Endothelial cell of umbilical vein (primary cell): ENCODE results near the gene BRD2. TPM values are rescaled to one million over a fixed set of nuclear protein-coding genes. Genes with fewer than 3 reads are reported as not detected.
A peak's percentile ranks its signal among the peaks of the same experiment; 100 is the strongest.

ENCODE experiments used
- BruUV-seq: library from RNA; stranded (reverse); fragments of 400-500 nt; replicated peaks from 2 replicates; lab custom pipeline; 2021; lab: Mats Ljungman, UMichigan
- CTCF ChIA-PET: fragments of 300-600, 350-600 bp; sonication (Branson Sonifier 250); formaldehyde crosslinking; loops from one replicate; lab custom pipeline; 2021; ENCODE audit warnings: antibody characterized with exemption, inconsistent platforms; lab: Charles Lee
- POLR2A ChIA-PET: fragments of 300-600, 350-600 bp; sonication (Branson Sonifier 250); formaldehyde crosslinking; loops from one replicate; lab custom pipeline; 2021; ENCODE audit warnings: antibody characterized with exemption, inconsistent platforms; lab: Charles Lee
- DNase-seq: peaks from one replicate; pipeline ENCODE4 v3.0.0-alpha.2; 2011; ENCODE audit warnings: low read depth, low spot score
- FAIRE-seq: peaks from 2 replicates; lab custom pipeline; 2011; peaks lifted over from hg19 to GRCh38; lab: Jason Lieb, UNC
- H2AFZ ChIP-seq: 2 replicates; pipeline ENCODE4 v1.6.0; 2012; ENCODE audit warnings: low read depth, low read length, control low read depth, inconsistent platforms
- H3K27ac ChIP-seq: 2 replicates; pipeline ENCODE4 v1.5.1; 2011; ENCODE audit warnings: low read depth, mild to moderate bottlenecking, control low read depth, low read length, moderate library complexity; ENCODE audit not compliant: insufficient read depth
- H3K27me3 ChIP-seq, 2 experiments: 2 replicates each; pipeline versions ENCODE4 v1.6.0 to v1.6.1; 2011; ENCODE audit warnings: low read length in 2 of 2, mixed read lengths in 1 of 2; ENCODE audit not compliant: control insufficient read depth in 2 of 2, insufficient read depth in 2 of 2
- H3K36me3 ChIP-seq, 2 experiments: 2 replicates in 1 of 2; 3 replicates in 1 of 2; pipeline ENCODE4 v1.5.1; 2011; ENCODE audit warnings: low read length in 2 of 2, mild to moderate bottlenecking in 1 of 2, moderate library complexity in 1 of 2; ENCODE audit not compliant: control insufficient read depth in 2 of 2, insufficient read depth in 2 of 2; ENCODE audit errors: extremely low read depth in 1 of 2
- H3K4me1 ChIP-seq: 3 replicates; pipeline ENCODE4 v1.5.1; 2011; ENCODE audit warnings: mild to moderate bottlenecking, low read length; ENCODE audit not compliant: control insufficient read depth, insufficient read depth; ENCODE audit errors: extremely low read depth
- H3K4me2 ChIP-seq: 2 replicates; pipeline ENCODE4 v1.6.1; 2011; ENCODE audit warnings: low read length, control low read depth, mixed read lengths; ENCODE audit not compliant: insufficient read depth
- H3K4me3 ChIP-seq, 3 experiments: fragments of 200-600 bp in 1 of 3; sonication (generic), shearing (Covaris generic) in 1 of 3; replicated peaks in 1 of 3; 2 replicates each; pipeline ENCODE4 v1.5.1; 2011 to 2016; ENCODE audit warnings: control low read depth in 3 of 3, low read length in 3 of 3, mild to moderate bottlenecking in 2 of 3, inconsistent platforms in 1 of 3, low read depth in 1 of 3, moderate library complexity in 1 of 3; ENCODE audit not compliant: insufficient read depth in 1 of 3
- H3K79me2 ChIP-seq: 2 replicates; pipeline ENCODE4 v1.6.0; 2012; ENCODE audit warnings: low read length, inconsistent platforms; ENCODE audit not compliant: control insufficient read depth, insufficient read depth
- H3K9ac ChIP-seq: replicated peaks from 2 replicates; pipeline ENCODE3; 2011; ENCODE audit warnings: low read length, control low read depth; ENCODE audit not compliant: insufficient read depth; ENCODE audit errors: extremely low read depth
- H3K9me1 ChIP-seq: replicated peaks from 3 replicates; pipeline ENCODE4 v1.6.0; 2011; ENCODE audit warnings: mild to moderate bottlenecking, low read length; ENCODE audit not compliant: control insufficient read depth, insufficient read depth; ENCODE audit errors: extremely low read depth
- H3K9me3 ChIP-seq: replicated peaks from 2 replicates; pipeline ENCODE4 v1.5.1; 2012; ENCODE audit warnings: low read length, inconsistent platforms; ENCODE audit not compliant: control insufficient read depth, insufficient read depth
- H4K20me1 ChIP-seq: replicated peaks from 2 replicates; pipeline ENCODE3; 2011; ENCODE audit warnings: mild to moderate bottlenecking, low read length; ENCODE audit not compliant: control insufficient read depth, insufficient read depth; ENCODE audit errors: extremely low read depth
- CTCF ChIP-seq, 2 donors: IDR thresholded peaks; 1 replicate in 1 of 2; 2 replicates in 1 of 2; pipeline ENCODE4 v1.5.1; 2011; ENCODE audit warnings: low read length in 2 of 2, mild to moderate bottlenecking in 2 of 2, moderate library complexity in 2 of 2, control low read depth in 1 of 2, inconsistent platforms in 1 of 2, low read depth in 1 of 2; ENCODE audit not compliant: insufficient read depth in 1 of 2; ENCODE audit errors: extremely low read depth in 1 of 2
- EZH2 ChIP-seq: IDR thresholded peaks from 2 replicates; pipeline ENCODE4 v1.6.1; 2012; ENCODE audit warnings: borderline replicate concordance, low read depth, mild to moderate bottlenecking, moderate library complexity, low read length, inconsistent platforms; ENCODE audit not compliant: severe bottlenecking
- FOS ChIP-seq: IDR thresholded peaks from 2 replicates; pipeline ENCODE4 v1.6.1; 2011; ENCODE audit warnings: mild to moderate bottlenecking, low read length, moderate library complexity, borderline replicate concordance; ENCODE audit not compliant: insufficient read depth
- GATA2 ChIP-seq: IDR thresholded peaks from 2 replicates; pipeline ENCODE4 v1.7.0; 2011; ENCODE audit warnings: low read depth, mild to moderate bottlenecking, moderate library complexity, mixed read lengths, low read length; ENCODE audit not compliant: insufficient read length, insufficient read depth
- JUN ChIP-seq: IDR thresholded peaks from 2 replicates; pipeline ENCODE4 v1.6.1; 2011; ENCODE audit warnings: borderline replicate concordance, low read depth; ENCODE audit not compliant: insufficient read length, insufficient read depth
- MAX ChIP-seq: IDR thresholded peaks from 2 replicates; pipeline ENCODE4 v1.6.1; 2011; ENCODE audit not compliant: insufficient read depth, insufficient read length
- MYC ChIP-seq: IDR thresholded peaks from one replicate; pipeline ENCODE4 v1.6.1; 2011; ENCODE audit warnings: mild to moderate bottlenecking, low read depth, low read length
- POLR2A ChIP-seq: IDR thresholded peaks from 2 replicates; pipeline ENCODE4 v1.6.1; 2012; ENCODE audit warnings: low read depth, mild to moderate bottlenecking, control low read depth, low read length
- POLR2AphosphoS5 ChIP-seq: IDR thresholded peaks from 2 replicates; pipeline ENCODE4 v1.6.1; 2012; ENCODE audit warnings: low read depth, mild to moderate bottlenecking, control low read depth, low read length, moderate library complexity; ENCODE audit not compliant: insufficient read depth
- dilution Hi-C: fragments of 300-500 bp; cut with MboI; formaldehyde crosslinking; loops from one replicate; pipeline ENCODE4 v1.15.0; 2019; ENCODE audit warnings: low sequenced_read_pairs; ENCODE audit not compliant: extremely low pct_ligation_motif_present
- intact Hi-C: fragments of 100-400 bp; cut with micrococcal nuclease; formaldehyde crosslinking; loops from one replicate; pipeline ENCODE4 v1.10.0; 2022
- polyA plus RNA-seq, 4 experiments: library from polyadenylated mRNA; depleted of rRNA in 3 of 4; stranded (reverse) in 3 of 4; unstranded in 1 of 4; fragments of >200 nt; gene quantifications; 2 replicates each; pipeline versions ENCODE4 v1.2.1 to v1.2.3, GENCODE V29; 2011 to 2012; ENCODE audit warnings: missing spikeins in 1 of 4
- total RNA-seq: library from RNA; stranded (reverse); gene quantifications from 2 replicates; pipeline ENCODE4 v1.2.3, GENCODE V29; 2021

The BRD2 gene
- total and polyA plus RNA-seq, 2 donors (not counting 3 experiments of a cell fraction or from before 2014, with no cell fraction given) = 131 to 197 TPM

- Histone ChIP-seq H3K9ac (no peak overlapping the region), H4K20me1 (no peaks in the 10 kb centered on the region), H3K27ac (no peak overlapping the region), H3K4me2 (peak overlapping the region; percentile 24), H3K9me1 (no peaks in the 10 kb centered on the region), H3K27me3 (peaks cover 4 to 11% of the 10 kb centered on the region in 2 experiments), H2AFZ (no peak overlapping the region), H3K79me2 (no peaks in the 10 kb centered on the region), H3K9me3 (no peaks in the 10 kb centered on the region), H3K4me1 (peaks cover 11% of the 10 kb centered on the region), H3K36me3 (no peaks in the 10 kb centered on the region), H3K4me3 (no peak overlapping the region)
- ChIA-PET POLR2A (interaction anchor here (0.7 to 1.1 kb wide), 4 partner anchors 9 to 23 kb away, joined by 3 to 6 read pairs (median 4); no protein-coding TSS in a partner anchor), CTCF (interaction anchor here (0.9 to 1.7 kb wide), 9 partner anchors 9 to 155 kb away, joined by 3 to 20 read pairs (median 5); partner anchors contain the start of gene TAP2)
- dilution Hi-C loops (no loop called here), intact Hi-C loops (no loop called here)
- FAIRE-seq = no peak
- TF ChIP-seq EZH2 (no peak), MAX (no peak), MYC (no peak), POLR2A (no peak), JUN (no peak), FOS (no peak), POLR2AphosphoS5 (no peak), CTCF (IDR thresholded peaks at IDR 0.05; ENCODE audit: extremely low read depth in 1 of 2, insufficient read depth in 1 of 2, low read depth in 1 of 2, low read length in 2 of 2) (no peak), GATA2 (no peak)
- BruUV-seq = no TSS peak
- DNase-seq = peak; percentile 56
Observed at GRCh38 chr6:32993363-32993973, 25.1 kb downstream of the BRD2 start.
